ENCODE data around the gene IL7R. TPM values are rescaled to one million over a fixed set of nuclear protein-coding genes. Genes with fewer than 3 reads are reported as not detected.

IL7R gene
- total and polyA plus RNA-seq, 2 of the 4 experiments (the other 2 are of a cell fraction) = 40.7 to 71.7 TPM

GRCh38 chr5:35826056-35826455 lies 30.6 kb upstream of the IL7R start:
- Histone ChIP-seq H3K56ac (ENCODE audit: extremely low read depth, insufficient read depth, low read length) (no peak overlapping the region), H3K9me3 (ENCODE audit: control insufficient read depth, insufficient read depth, low read length) (no peaks in the 10 kb centered on the region), H3K9me1 (ENCODE audit: insufficient read depth, low read length) (no peaks in the 10 kb centered on the region), H3K14ac (replicated peaks; ENCODE audit: low read depth, low read length) (no peak overlapping the region), H2BK15ac (ENCODE audit: low read depth, low read length) (no peak overlapping the region), H2AK5ac (ENCODE audit: low read depth, low read length) (no peak overlapping the region), H4K91ac (ENCODE audit: insufficient read depth, low read depth, low read length) (no peak overlapping the region), H3K4me1 (ENCODE audit: control insufficient read depth, insufficient read depth, low read length) (no peaks in the 10 kb centered on the region), H2BK5ac (ENCODE audit: low read depth, low read length, poor library complexity, severe bottlenecking) (no peak overlapping the region), H4K20me1 (ENCODE audit: insufficient read depth, low read length) (no peaks in the 10 kb centered on the region), H3K79me1 (ENCODE audit: low read depth in 1 of 2, low read length in 2 of 2) (no peaks in the 10 kb centered on the region), H3K4me2 (ENCODE audit: low read depth, low read length) (no peak overlapping the region), H3K27ac (ENCODE audit: insufficient read depth, low read length) (no peak overlapping the region), H2AK9ac (replicated peaks; ENCODE audit: low read depth, low read length, poor library complexity) (no peak overlapping the region), H3K23ac (ENCODE audit: low read depth, low read length) (no peak overlapping the region), H3K9ac (ENCODE audit: low read depth, low read length) (no peak overlapping the region), H2BK120ac (ENCODE audit: low read depth, low read length) (no peak overlapping the region), H3K36me3 (ENCODE audit: control insufficient read depth, insufficient read depth, low read length) (no peaks in the 10 kb centered on the region), H3K4ac (ENCODE audit: low read depth, low read length) (no peak overlapping the region), H4K5ac (ENCODE audit: low read depth, low read length) (no peak overlapping the region), H3K4me3 (ENCODE audit: insufficient read depth, low read depth, low read length) (no peak overlapping the region), H2AFZ (replicated peaks; ENCODE audit: low read length, poor library complexity) (no peak overlapping the region), H4K8ac (ENCODE audit: low read depth in 2 of 2, low read length in 2 of 2) (no peak overlapping the region), H3K18ac (ENCODE audit: low read depth, low read length) (no peak overlapping the region), H2BK20ac (ENCODE audit: low read depth, low read length) (no peak overlapping the region), H3K27me3 (ENCODE audit: control insufficient read depth, insufficient read depth, low read length) (peaks cover 5% of the 10 kb centered on the region)
- ATAC-seq (ENCODE audit: low read depth) (no peak), DNase-seq (no peak)
- whole genome bisulfite sequencing, 2 experiments (ENCODE audit: extremely low coverage in 2 of 2, insufficient read length in 1 of 2) = no CpG with 5 or more reads among the region's 3 CpGs
- CTCF ChIA-PET = no interaction called here
- BruUV-seq (replicated peaks) = no TSS peak
- intact Hi-C loops (cut with micrococcal nuclease) (no loop called here), in situ Hi-C loops (cut with MboI; ENCODE audit: low sequenced_read_pairs) (no loop called here), dilution Hi-C loops (cut with HindIII; ENCODE audit: low sequenced_read_pairs, unreplicated experiment) (no loop called here)
- TF ChIP-seq CTCF (conservative IDR thresholded peaks at IDR 0.05; ENCODE audit: low read depth, low read length) (no peak), BHLHE40 (IDR thresholded peaks at IDR 0.05; ENCODE audit: low read depth, low read length) (no peak)
- POLR2A ChIA-PET (ENCODE audit: unreplicated experiment) = no interaction called here
